Stimulated activated CD4-positive, alpha-beta T cell treated with anti-CD3 and anti-CD28 coated beads, Interleukin-4, amount 100 ng/mL, for 4 hours (primary cell): Measurements from ENCODE around the gene MCC.

Source experiments
- DNase-seq, 2 experiments: peaks; one replicate each; pipeline ENCODE4 v3.0.0-alpha.2; 2020

MCC gene

DNA sequence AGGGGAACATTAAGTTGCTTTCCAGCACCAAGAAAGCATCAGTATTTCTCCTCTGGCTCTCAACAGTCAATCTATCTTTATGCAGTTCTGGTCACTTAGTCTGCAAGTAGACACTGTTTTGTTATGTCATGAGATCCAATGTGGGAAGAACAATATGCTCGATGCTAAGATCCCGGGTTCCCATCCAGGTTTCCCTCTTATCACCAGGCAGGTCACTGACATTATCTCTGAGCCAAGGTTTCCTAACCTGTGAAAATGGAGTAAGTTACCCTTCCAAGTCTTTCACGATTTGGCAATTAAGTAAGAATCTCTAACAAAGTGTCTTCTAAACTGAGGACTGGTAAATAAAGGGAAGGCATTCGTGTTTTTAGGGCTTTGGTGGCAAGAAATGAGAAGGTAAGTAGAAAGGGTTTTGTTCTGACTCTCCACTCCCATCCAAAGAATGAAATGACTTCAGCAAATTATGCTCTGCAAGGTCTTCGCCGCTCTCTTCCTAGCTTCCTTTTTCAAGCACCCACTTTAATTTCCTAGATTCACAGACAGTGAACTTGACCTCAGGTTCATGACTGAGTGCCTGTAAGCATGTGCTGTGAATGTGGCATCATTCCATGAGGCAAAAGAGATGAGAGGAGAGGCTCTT lies 425.3 kb downstream of the MCC start:
- DNase-seq, result no peak

GRCh38 chr5:113061846-113062780 lies 426.1 kb downstream of the MCC start:
- DNase-seq, result no peak

GRCh38 chr5:113060408-113061025 lies 427.7 kb downstream of the MCC start:
- no peak for DNase-seq

DNA sequence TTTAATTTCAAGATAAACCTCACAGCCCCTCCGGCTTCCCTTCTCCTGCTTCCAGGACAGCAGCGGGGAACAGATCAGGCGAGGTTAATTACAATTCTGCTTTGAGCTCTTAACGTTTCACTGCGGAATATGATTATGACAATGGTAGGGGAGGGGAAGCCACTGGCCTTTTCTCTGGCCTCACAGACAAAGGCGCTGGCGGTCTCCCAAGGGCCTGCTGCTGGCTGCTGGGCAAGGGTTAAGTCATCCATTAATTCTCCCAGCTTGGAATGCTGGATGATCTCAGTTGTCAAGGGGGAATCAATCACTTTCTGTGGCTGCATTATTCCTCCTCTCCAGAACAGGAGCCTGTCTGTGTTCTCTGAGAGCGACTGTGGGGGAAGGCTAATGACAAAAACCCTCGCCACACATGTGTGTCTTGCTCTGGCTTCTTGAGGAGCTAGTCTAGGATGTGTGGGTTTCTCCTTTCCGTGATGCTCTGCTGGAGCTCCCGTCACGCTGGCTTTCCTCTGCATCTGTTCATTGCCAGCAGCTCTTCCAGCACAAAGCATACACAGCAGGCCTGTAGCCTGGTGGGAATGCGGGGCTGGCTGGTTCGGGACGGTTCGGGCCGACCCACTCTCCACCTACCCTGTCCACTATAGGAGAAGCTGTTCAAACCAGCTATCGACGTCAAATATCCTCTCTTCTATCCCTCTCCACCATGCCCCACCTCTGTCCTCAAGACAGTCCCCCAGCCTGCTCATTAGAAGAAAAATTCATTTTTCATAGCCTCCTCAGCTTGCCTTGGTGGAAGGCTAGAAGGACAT lies 428.8 kb downstream of the MCC start:
- no peak for DNase-seq

- DNase-seq, result no peak
These were observed 429.5 kb downstream of the MCC start for GRCh38 chr5:113058706-113059226.

DNA sequence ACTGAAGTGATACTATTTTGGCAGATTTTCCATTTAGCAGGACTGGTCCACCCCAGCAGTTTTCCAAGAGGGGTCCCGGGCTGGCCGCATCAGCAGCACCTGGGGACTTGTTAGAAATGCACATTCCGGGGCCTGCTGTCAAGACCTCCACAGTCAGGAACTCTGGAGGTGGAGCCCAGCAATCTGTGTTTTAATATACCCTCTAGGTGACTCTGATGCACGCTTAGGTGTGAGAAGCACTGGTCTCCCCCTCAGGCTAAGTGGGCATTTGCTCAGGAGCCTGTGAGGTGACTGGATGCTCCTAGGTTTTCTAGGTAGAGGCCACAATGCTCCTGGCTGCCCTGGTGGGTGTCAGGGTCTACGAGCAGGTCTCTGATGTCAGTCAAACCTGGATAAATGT lies 430.0 kb downstream of the MCC start:
- no peak for DNase-seq

GRCh38 chr5:113057557-113057984 lies 430.7 kb downstream of the MCC start:
- no peak for DNase-seq

DNA sequence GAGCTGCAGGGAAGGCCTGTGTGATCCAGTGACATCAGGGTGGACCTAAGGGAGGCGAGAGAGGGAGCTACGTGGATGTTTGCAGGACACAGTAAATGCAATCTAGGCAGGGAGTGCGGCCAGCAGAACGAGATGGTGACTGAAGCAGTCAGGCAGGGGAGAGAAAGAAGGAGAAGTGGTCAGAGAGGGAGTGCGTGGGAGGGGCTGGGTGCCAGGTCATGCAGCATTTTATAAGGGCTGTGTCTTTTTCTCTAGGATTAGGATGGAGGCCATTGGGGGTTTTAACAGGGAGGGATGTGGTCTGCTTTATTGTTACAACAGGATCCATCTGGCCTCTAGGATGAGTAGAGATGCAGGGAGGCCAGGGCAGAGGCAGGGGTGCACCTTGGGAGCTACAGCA lies 431.3 kb downstream of the MCC start:
- no peak for DNase-seq

DNA sequence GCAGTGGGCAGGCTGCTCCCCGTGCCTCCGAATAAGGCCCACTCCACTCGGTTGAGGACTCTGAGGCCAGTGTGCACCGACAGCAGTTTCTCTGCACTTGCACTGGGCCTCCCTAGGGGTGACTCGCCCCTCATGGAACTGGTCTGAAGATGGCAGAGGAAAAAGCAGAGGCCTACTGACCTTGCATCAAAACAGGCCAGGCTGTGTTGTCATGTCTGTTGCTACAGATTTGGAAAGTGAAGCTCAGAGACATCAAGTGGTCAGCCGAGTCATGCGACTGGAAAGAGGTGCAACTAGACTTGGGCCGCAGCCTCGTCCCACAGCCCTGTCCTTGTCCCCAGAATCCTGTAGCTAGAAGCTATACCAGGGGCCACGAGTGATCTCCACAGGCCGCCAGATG lies 433.4 kb downstream of the MCC start:
- DNase-seq, result no peak

- no peak for DNase-seq
These were observed 434.7 kb downstream of the MCC start for GRCh38 chr5:113053511-113053995.

DNA sequence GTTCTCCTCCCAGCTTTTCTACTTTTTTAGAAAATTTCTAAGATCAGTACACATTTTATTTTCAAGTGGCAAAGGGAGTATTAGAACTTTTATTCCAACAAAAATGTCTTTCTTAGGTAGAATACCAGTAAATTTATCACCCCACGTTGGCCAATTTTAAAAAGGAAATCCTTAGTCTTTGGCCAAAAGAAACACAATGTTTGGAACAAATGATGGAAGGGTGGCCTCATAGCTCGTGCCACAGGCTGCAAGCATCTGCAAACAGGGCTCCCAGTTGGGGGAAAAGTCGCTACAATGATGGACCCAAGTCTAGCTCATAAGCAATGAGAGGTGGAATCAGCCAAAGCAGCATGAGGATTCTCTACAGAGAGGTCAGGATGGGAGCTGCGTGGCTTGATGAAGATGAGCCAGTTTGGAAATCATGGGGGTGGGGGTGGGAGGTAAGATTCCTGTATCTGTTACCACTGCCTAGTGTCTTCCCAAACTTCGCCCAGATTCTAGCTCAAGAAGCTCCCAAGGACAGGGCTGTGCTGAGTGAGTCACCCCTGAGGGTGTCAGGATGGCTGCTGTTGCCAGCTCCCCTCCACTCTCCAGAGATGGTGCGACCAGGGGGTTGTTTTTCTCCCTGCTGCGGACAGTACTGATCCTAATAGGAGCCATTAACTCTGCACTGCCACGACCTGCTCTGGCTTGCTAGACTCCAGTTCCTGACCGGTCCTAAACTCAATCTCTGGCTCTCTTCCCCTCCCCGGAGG lies 436.0 kb downstream of the MCC start:
- no peak for DNase-seq

DNA sequence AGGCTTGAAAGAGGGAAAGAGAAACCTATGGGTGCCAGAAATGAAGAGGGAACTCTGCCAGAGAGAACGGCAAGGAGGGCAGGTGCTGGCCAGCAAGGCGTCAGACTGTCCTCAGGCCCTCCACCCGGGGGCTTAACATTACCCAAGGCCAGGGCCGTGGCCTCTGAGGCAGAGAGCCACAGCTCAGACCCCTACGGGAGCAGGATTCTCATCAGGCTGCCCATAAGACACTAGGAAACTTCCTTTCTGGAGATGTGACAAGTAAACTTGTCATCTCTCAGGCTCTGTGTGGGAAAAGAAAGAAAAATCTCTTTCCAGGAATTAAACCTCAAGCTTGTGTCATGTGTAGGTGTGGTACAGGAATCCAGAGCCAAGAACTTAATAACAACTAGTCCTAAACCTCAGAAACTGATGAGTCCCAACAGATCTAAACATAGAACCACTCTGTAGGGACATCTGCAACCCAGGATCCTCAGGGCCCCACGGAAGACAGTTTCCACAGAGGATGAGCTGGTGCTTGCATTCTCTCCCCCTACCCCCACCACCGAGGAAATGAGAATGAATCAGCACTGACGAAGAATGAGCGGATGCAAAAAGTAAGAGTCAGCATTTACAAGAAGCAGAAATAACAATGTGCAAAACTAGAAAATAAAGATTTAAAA lies 437.4 kb downstream of the MCC start:
- DNase-seq, result no peak

GRCh38 chr5:113048931-113049330 lies 439.3 kb downstream of the MCC start:
- DNase-seq, result no peak

DNA sequence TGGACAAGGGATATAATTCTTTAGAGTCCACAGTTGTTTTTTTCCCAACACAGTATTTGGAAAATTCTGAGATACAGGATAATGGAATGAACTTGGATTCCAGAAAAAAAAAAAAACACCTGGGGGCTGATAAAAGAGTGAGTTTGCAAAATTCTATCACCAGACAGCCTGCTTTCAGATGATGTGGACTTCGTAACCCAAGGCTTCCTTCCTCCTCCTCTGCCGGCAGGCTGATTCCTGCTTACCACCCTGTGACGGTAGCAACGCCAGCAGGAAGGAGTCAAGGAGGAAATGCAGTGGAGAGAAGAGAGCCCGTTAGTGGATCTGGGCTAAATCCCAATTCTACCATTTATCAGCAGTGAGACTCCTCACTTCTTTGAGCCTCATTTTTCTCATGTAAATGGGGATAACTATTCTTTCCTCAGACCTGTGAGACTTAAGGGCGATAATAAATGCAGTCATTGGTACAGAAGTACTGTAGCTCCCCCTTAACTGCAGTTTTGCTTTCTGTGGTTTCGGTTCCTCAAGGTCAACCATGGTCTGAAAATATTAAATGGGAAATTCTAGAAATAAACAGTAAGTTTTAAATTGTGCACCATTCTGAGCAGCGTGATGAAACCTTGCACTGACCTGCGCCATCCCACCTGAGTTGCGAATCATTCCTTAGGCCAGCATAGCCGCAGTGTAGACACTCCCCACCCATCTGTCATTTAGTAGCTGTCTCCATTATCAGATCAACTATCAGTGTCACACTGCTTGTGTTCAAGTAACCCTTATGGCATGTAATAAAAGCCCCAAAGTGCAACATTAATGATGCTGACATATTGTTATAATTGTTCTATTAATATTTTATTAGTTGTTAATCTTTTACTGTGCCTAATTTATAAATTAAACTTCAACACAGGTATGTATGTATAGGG lies 440.3 kb downstream of the MCC start:
- no peak for DNase-seq

DNA sequence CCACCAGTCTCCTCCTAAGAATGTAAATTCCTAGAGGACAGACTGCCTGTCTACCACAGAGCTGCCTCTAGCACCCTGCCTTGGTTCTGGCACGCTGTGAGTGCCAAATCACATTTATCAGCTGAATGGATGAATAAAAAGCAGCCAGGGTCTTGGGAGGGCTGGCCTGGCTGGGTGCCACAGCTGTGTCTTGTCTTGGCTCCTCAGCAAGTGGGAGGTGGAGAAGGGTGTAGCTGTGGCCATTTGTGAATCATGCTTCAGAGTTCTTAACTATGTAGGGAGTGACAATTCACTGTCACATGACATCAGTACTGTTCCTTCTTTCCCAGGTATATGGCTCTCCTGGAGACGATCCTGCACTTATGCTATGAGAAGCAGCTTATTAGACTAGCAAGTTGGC lies 441.0 kb downstream of the MCC start:
- DNase-seq, result no peak

DNA sequence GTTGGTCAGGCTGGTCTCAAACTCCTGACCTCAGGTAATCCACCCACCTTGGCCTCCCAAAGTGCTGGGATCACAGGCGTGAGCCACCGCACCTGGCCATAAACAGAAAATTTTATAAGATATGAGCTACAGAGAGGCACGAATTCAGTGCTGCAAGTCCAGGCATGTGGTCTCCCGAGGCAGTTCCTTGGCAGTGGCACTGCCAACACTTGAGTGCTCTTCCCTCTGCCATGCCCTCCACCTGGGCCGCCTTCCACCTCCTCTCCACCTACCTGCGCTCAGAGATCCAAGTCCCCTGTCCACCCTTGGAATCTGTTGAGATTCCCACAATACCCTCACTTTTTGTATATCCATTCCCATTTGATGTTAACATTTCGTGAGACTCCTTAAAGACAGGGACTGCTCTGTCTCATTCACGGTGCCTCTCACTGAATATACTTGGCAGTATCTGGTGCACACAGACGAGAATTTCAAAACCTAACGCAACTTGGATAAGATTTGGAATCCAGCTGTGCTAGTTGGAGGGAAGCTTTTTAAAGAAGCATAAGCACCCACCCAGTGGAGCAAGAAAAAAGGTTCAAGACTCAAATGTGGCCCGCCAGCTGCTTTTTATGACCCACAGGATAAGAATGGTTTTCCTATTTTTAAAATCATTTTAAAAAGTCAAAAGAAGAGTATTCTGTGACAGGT lies 443.3 kb downstream of the MCC start:
- DNase-seq, result no peak

GRCh38 chr5:113043491-113043931 lies 444.7 kb downstream of the MCC start:
- no peak for DNase-seq

DNA sequence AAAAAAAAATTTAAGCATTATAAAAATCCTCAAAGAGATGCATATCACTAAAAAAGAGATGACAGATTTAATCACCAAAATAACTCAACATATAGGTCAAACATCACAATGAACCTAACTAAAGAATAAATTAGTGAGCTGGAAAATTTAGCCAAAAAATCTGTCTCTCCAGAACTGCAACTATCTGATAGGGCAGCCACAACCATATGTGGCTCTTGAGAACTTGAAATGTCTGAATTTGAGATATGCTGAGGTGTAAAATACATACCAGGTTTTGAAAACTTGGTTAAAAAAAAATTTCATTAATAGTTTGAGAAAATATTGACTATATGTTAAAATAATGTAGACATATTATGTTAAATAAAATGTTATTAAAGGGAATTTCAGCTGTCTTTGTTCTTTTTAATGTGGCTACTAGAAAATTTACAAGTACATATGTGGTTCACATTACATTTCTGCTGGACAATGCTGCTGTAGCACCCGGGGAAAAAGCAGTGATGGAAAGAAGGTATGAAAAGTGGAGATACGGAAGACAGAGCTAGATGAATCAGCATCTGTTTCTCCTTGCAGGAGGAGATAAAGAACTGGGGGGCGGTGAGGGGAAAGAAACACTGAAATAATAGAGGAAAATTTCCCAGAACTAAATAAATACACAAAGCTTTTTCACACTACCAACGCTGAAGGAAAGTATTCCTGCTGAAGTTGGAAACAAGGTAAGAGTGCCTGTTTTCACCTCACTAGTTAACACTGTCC lies 445.6 kb downstream of the MCC start:
- no peak for DNase-seq
